Activated naive CD4-positive, alpha-beta T cell treated with anti-CD3 and anti-CD28 coated beads, Interleukin-2, amount 50 U/mL, for 24 hours (primary cell): Measurements from ENCODE around the gene RUVBL2.

ENCODE experiments used
- H3K27ac Mint-ChIP-seq: one replicate; pipeline ENCODE4 v1.8.0; 2021; ENCODE audit warnings: mild to moderate bottlenecking, mixed read lengths
- H3K27me3 Mint-ChIP-seq: one replicate; pipeline ENCODE4 v1.8.0; 2021; ENCODE audit warnings: mixed read lengths
- H3K36me3 Mint-ChIP-seq: one replicate; pipeline ENCODE4 v1.8.0; 2021; ENCODE audit warnings: mixed read lengths
- H3K4me1 Mint-ChIP-seq: one replicate; pipeline ENCODE4 v1.8.0; 2021; ENCODE audit warnings: mixed read lengths
- H3K4me3 Mint-ChIP-seq: one replicate; pipeline ENCODE4 v1.8.0; 2021; ENCODE audit warnings: mild to moderate bottlenecking, mixed read lengths
- H3K9me3 Mint-ChIP-seq: one replicate; pipeline ENCODE4 v1.8.0; 2021; ENCODE audit warnings: mixed read lengths

The RUVBL2 gene

DNA sequence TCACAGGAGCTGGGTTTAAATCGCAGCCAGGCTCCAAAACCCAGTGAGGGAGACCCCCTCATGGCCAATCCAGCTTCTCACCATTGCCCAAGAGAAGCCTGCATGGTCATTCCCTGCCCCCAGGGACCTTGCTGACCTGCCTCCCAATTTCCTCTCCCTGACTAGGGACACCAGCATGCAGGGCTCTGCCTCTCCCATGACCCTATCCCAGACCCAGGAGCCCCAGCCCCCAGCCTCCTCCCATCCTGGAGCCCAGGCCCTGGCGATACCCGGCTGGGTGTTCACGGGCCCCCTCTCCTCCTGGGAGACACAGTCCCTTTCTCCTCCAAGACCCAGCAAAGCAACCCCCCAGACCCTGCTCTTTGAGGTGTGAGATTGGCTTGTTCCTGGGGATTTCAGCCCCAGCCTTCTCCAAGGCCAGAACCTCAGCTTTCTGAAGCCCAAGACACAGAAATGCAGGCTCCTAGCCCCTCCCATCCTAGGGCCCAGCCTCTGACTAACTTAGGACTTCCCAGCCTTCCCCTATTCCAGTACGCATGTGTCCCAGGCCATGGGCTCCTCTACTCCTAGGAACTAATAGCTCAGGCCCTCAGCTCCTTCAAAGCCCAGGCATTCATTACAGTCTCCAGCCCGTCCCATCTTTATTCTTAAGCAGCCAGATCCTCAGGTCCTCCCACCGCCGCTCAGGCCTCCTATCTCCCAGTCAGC, 1.7 kb upstream of the RUVBL2 start:
- Mint-ChIP-seq H3K27ac (peak overlapping the region; percentile 79), H3K27me3 (no peaks in the 10 kb centered on the region), H3K4me3 (peak overlapping the region; percentile 98), H3K4me1 (peaks cover 52% of the 10 kb centered on the region), H3K9me3 (no peaks in the 10 kb centered on the region), H3K36me3 (peaks cover 10% of the 10 kb centered on the region)

DNA sequence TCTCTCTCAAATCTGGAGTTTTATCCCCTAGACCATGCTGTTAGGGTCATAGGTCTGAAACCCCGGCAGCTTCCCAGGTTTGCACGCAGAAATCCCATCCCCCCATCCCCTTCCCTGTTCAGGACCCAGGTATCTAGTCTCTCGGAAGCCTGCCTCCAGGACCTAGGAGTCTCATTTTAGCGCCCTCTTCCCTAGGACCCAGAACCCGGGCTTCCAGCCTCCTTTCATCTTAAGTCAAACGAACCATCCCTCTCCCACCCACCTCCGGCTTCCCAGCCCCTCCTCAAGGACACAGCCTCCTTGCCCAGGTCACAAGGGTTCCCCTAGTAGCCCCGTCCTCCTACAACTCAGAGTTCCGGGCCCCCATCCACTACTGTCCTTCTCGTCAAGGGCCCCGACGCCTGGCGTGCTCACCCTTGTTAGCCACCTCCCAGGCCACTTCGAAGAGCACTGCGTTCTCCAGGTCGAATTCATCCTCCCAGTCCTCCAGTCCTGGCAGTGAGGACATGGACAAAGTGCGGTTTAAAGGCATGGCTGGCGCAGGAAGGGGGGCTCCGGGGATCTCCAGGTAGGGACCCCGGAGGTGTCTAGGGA, 1.0 kb upstream of the RUVBL2 start:
- H3K4me1 Mint-ChIP-seq = peaks cover 51% of the 10 kb centered on the region
- H3K36me3 Mint-ChIP-seq = peaks cover 10% of the 10 kb centered on the region
- peak overlapping the region; percentile 98 for H3K4me3 Mint-ChIP-seq
- H3K27ac Mint-ChIP-seq = peak overlapping the region; percentile 79
- no peaks in the 10 kb centered on the region for H3K27me3 Mint-ChIP-seq
- H3K9me3 Mint-ChIP-seq = no peaks in the 10 kb centered on the region

DNA sequence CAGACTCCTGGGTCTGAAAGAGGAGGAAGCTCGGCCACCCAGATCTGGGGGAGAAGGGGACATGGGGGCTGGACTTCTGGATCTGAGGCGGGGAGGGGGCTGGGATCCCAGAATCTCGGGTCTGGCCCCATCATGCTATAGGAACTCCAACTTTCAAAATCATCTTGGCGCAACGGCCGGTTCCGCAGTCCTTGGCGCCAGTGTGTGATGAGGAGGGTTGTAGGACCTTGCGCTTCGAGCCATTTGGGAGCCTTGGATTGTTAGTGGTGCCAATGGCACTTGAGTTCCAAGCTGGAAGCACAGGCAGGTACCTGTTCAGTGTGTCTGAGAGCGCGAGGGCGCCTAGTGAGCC, 324 bp downstream of the RUVBL2 start:
- Mint-ChIP-seq H3K36me3 (peaks cover 10% of the 10 kb centered on the region), H3K4me1 (peaks cover 46% of the 10 kb centered on the region)

DNA sequence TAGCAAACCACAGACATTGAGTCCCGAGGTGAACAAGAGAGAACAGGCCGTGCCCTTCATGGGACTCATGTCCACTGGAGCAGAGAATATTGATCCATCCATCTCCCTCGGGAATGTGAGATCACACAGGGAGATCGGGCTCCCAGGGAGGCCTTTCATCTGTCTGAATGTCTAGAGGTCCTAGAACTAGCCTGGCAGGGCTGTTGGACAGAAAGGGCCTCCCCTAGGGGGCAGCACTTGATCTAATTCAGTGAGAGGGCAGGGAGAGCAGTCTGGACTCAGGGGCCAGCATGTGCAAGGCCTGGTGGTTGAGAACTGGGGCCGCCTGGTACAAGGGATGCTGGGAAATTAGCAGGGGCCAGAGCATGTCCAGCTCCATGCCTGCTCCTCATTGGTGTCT, 4.3 kb downstream of the RUVBL2 start:
- Mint-ChIP-seq H3K4me3 (no peak overlapping the region), H3K36me3 (peaks cover 9% of the 10 kb centered on the region), H3K9me3 (no peaks in the 10 kb centered on the region), H3K27ac (no peak overlapping the region), H3K27me3 (no peaks in the 10 kb centered on the region), H3K4me1 (peaks cover 34% of the 10 kb centered on the region)

More for the DNA sequence above, 324 bp downstream of the RUVBL2 start:
- Mint-ChIP-seq H3K27me3 (no peaks in the 10 kb centered on the region), H3K9me3 (no peaks in the 10 kb centered on the region), H3K27ac (peak overlapping the region; percentile 98), H3K4me3 (peak overlapping the region; percentile 98)

DNA sequence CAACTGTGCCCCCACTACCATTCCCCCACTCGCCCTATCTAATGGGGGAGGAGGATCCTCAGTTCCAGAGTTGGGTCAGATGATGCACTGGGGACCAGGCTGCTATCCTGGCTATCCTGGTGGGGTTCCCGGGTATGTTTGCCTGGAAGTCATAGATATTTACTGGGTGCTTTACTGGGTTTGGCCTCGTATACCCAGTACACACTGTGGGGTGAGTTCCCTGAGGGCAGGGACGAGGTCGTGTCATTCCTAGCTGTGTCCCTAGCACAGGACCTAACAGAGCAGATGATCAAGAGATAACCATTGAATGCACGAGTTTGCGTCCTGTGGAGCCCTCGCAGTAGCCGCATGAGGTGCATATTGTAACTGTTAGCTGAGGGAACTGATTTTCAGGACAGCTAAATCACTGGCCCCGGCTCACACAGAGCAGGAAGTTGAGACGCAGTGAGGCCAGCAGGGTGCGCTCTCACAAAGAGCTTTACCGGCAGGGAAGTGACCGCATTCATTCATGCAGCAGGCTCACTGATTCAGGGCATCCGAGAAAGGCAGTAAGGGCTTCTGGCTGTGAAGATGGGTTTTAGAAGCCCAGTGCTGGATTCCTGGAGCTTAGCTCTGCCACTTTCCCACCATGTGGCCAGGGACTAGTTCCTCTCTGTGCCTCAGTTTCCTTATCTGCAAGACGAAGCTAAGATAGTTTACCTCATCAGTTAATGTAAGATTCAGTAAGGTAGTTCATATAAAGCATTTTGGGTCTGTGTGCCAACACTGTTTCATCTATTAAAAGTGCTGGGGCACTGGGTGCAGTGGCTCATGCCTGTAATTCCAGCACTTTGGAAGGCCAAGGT, 6.0 kb downstream of the RUVBL2 start:
- Mint-ChIP-seq H3K36me3 (peaks cover 6% of the 10 kb centered on the region), H3K27ac (no peak overlapping the region), H3K9me3 (no peaks in the 10 kb centered on the region)

DNA sequence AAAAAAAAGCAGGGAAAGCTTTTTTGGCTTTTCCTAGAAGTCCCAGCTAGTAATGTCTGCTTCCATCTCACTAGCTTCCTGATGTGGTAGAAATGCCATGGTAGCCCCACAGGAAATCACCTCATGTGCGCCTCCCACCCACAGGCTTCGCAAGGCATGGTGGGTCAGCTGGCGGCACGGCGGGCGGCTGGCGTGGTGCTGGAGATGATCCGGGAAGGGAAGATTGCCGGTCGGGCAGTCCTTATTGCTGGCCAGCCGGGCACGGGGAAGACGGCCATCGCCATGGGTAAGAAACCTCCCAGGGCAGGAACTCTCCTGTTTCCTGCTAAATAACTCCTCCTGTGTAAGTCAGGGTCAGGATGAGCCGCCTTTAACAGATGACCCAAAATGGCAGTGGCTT, 10.4 kb downstream of the RUVBL2 start:
- Mint-ChIP-seq H3K27me3 (no peaks in the 10 kb centered on the region), H3K4me1 (peaks cover 7% of the 10 kb centered on the region), H3K9me3 (no peaks in the 10 kb centered on the region), H3K36me3 (peaks cover 2% of the 10 kb centered on the region), H3K27ac (no peak overlapping the region), H3K4me3 (no peak overlapping the region)

More for the DNA sequence above, 6.0 kb downstream of the RUVBL2 start:
- Mint-ChIP-seq H3K4me1 (peaks cover 24% of the 10 kb centered on the region), H3K27me3 (no peaks in the 10 kb centered on the region), H3K4me3 (no peak overlapping the region)

DNA sequence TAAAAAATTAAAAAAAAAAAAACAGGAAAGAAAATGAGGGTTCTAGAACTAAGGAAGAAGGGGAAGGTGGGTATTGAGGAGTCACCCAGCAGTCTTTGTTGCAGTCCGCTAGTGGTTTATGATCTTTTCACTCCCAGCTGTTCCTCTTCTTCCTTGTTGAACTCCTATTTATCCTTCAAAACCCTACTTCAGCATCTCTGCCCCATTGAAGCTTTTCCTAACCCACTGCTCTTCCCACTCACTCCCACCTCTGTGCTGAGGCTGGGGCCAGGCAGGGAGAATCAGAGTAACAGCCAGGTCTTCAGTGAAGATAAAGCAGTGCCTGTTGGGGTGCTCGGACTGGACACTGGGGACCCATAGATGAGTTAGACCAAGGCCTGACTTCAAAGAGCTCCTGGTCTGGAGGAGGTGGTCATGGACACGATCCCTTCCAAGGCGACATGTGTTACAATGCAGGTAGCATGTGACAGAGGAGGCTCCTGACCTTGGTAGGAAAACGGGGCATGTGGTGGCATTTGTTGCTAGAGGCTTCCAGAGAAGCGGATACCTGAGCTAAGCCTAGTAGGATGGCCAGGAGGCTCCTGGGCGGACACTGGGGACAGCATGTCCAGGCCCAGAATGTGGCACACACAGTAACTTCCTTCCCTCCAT, 11.4 kb downstream of the RUVBL2 start:
- Mint-ChIP-seq H3K4me3 (no peak overlapping the region), H3K27me3 (no peaks in the 10 kb centered on the region), H3K4me1 (no peaks in the 10 kb centered on the region), H3K27ac (no peak overlapping the region), H3K36me3 (no peaks in the 10 kb centered on the region), H3K9me3 (no peaks in the 10 kb centered on the region)

DNA sequence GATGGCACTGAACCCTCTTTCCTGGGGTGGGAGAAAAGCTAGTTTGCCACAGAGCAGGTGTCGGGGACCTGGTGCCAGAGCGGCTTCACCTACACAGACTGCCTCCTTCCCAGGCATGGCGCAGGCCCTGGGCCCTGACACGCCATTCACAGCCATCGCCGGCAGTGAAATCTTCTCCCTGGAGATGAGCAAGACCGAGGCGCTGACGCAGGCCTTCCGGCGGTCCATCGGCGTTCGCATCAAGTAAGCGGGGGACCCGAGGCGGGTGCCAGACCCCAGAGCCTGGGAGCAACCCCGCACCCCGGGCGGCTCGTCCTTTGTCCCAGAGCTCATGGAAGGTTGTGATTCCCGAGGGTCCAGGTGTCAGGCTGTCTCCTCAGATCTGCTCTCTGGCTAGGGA, 13.2 kb downstream of the RUVBL2 start:
- H3K36me3 Mint-ChIP-seq = peaks cover 2% of the 10 kb centered on the region
- H3K9me3 Mint-ChIP-seq = no peaks in the 10 kb centered on the region
- H3K27ac Mint-ChIP-seq = no peak overlapping the region
- H3K4me3 Mint-ChIP-seq = no peak overlapping the region
- no peaks in the 10 kb centered on the region for H3K4me1 Mint-ChIP-seq
- H3K27me3 Mint-ChIP-seq = no peaks in the 10 kb centered on the region

DNA sequence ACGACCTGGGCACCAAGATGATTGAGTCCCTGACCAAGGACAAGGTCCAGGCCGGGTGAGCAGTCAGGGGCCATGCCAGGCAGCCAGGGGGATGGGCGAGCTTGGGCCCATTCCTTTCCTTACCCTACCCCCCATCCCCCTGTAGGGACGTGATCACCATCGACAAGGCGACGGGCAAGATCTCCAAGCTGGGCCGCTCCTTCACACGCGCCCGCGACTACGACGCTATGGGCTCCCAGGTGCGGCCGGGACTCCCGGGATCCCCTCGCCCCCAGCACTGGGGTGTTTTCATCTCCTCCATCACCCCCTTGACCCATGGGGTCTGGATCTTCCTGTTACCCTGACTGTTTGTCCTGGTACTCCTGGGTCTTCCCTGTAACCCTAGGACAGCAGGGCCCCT, 16.1 kb downstream of the RUVBL2 start:
- Mint-ChIP-seq H3K4me1 (no peaks in the 10 kb centered on the region), H3K27me3 (no peaks in the 10 kb centered on the region), H3K9me3 (no peaks in the 10 kb centered on the region), H3K27ac (no peak overlapping the region), H3K4me3 (no peak overlapping the region), H3K36me3 (peaks cover 4% of the 10 kb centered on the region)

DNA sequence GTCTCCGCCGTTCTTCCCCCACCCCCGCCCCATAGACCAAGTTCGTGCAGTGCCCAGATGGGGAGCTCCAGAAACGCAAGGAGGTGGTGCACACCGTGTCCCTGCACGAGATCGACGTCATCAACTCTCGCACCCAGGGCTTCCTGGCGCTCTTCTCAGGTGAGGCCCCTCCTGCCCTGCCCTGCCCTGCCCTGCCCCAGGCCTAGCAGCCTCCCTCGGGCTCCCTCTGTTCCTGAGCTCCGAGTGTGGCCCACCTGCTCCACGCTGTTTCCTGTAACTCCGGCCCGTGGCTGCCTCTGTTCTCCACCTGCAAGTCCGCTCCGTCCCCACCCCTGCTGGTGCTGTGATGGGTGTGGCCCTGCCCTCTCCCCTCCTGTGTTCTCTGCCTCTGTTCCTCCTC, 16.8 kb downstream of the RUVBL2 start:
- Mint-ChIP-seq H3K27ac (no peak overlapping the region), H3K9me3 (no peaks in the 10 kb centered on the region), H3K36me3 (peaks cover 4% of the 10 kb centered on the region), H3K4me1 (no peaks in the 10 kb centered on the region), H3K27me3 (no peaks in the 10 kb centered on the region), H3K4me3 (no peak overlapping the region)

DNA sequence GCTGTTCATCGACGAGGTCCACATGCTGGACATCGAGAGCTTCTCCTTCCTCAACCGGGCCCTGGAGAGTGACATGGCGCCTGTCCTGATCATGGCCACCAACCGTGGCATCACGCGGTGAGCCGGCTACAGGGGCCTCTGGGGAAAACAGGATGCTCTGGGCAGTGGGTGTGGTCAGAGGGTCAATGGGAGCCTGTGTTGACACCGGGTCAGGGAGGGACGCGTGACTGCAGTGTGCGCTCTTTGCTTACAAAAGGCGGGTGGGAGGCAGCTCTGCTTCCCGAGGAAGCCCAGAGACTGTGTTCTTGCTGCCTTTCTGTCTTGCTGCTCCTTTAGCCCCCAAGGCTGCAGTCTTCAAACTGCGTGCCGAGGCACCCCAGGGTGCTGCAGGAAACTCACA, 17.5 kb downstream of the RUVBL2 start:
- no peak overlapping the region for H3K27ac Mint-ChIP-seq
- H3K9me3 Mint-ChIP-seq = no peaks in the 10 kb centered on the region
- H3K4me1 Mint-ChIP-seq = no peaks in the 10 kb centered on the region
- no peaks in the 10 kb centered on the region for H3K27me3 Mint-ChIP-seq
- peaks cover 6% of the 10 kb centered on the region for H3K36me3 Mint-ChIP-seq
- H3K4me3 Mint-ChIP-seq = no peak overlapping the region

DNA sequence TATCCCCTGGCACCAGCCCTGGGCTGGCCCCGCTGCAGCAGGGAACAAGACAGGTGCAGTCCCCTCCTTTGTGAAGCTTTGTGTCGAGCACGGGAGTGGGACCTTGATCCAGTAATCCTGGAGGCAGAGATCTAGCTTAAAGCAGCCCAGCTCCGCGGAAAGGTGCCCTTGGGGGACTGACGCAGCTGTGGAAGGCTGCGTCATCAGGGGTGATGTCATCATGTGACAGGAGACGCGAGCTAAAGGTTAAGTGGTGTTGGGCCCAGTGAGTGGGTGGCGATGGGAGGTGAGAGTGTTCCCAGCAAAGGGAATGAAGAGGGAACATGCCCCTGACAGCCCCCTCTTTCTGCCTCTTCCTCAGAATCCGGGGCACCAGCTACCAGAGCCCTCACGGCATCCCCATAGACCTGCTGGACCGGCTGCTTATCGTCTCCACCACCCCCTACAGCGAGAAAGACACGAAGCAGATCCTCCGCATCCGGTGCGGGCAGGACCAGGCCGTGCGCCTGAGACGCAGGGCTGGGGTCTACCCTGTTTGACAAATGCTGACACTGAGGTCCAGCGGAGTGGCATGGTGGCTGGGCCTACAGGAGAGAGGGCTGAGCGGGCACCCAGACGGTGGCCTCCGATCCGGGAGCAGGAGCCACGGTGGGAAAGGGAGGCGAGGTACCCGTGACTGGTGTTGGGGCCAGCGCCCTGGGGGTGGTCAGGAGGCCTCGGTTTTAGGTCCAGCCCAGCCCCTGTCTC, 20.6 kb downstream of the RUVBL2 start:
- H3K27ac Mint-ChIP-seq = no peak overlapping the region
- H3K36me3 Mint-ChIP-seq = peaks cover 6% of the 10 kb centered on the region
- no peak overlapping the region for H3K4me3 Mint-ChIP-seq
- H3K4me1 Mint-ChIP-seq = peaks cover 5% of the 10 kb centered on the region
- H3K9me3 Mint-ChIP-seq = no peaks in the 10 kb centered on the region
- H3K27me3 Mint-ChIP-seq = no peaks in the 10 kb centered on the region

DNA sequence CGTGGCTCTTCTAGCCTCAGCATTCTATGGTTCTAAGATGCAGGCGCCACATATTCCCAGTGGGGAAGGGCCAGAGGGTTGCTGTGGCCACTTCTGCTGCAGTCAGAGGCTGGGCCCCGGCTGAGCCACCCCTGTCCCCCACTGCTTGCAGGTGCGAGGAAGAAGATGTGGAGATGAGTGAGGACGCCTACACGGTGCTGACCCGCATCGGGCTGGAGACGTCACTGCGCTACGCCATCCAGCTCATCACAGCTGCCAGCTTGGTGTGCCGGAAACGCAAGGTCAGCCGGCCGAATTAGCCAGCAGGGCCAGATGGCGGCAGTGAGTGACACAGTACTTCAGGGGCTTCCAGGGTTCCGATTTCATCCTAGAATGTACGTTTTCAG, 21.2 kb downstream of the RUVBL2 start:
- H3K36me3 Mint-ChIP-seq = peaks cover 6% of the 10 kb centered on the region
- H3K4me3 Mint-ChIP-seq = no peak overlapping the region
- H3K27me3 Mint-ChIP-seq = no peaks in the 10 kb centered on the region
- no peak overlapping the region for H3K27ac Mint-ChIP-seq
- peaks cover 6% of the 10 kb centered on the region for H3K4me1 Mint-ChIP-seq
- no peaks in the 10 kb centered on the region for H3K9me3 Mint-ChIP-seq

DNA sequence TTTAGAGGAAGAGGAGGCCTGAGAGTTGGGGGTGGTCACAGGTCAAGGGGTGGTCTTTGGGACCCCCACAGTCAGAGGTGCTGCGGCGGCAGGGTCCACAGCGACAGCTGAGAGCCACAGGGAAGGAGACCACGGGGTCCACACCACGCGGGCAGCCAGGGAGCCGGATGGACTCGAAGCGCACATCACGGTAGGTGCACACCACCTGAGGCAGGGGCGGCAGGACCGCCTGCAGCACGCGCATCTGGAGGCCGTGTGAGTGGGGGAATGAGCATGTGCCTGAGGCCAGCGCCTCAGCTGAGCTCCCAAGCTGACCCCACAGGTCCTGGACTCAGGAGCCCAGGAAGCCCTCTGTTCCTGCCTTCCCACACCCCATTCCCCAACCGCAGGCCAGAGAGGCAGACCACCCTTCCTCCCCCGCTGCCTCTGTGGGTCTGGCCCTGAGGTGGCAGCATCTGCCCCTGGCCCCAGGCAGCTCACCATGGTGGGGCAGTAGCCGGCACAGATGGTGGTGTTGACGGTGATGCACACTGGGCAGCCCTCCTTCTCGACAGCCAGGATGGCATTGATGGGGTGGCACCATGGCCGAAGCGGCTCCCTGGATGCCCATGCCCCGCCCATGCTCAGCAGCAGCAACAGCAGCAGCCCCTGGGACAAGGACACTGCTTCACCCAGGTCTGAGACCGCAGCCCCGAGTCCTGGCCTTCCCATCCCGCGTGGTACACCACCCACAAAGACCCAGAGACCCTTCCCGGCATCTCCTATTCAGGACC, 22.6 kb downstream of the RUVBL2 start:
- Mint-ChIP-seq H3K4me1 (peaks cover 11% of the 10 kb centered on the region), H3K4me3 (no peak overlapping the region), H3K36me3 (peaks cover 4% of the 10 kb centered on the region), H3K9me3 (no peaks in the 10 kb centered on the region), H3K27me3 (no peaks in the 10 kb centered on the region), H3K27ac (no peak overlapping the region)
